Endothelial cell of umbilical vein (primary cell): ENCODE results near the gene TRAF7. TPM values are rescaled to one million over a fixed set of nuclear protein-coding genes. Genes with fewer than 3 reads are reported as not detected.

ENCODE experiments used
- BruUV-seq: library from RNA; stranded (reverse); fragments of 400-500 nt; replicated peaks from 2 replicates; lab custom pipeline; 2021; lab: Mats Ljungman, UMichigan
- CTCF ChIA-PET: fragments of 300-600, 350-600 bp; sonication (Branson Sonifier 250); formaldehyde crosslinking; loops from one replicate; lab custom pipeline; 2021; ENCODE audit warnings: antibody characterized with exemption, inconsistent platforms; lab: Charles Lee
- POLR2A ChIA-PET: fragments of 300-600, 350-600 bp; sonication (Branson Sonifier 250); formaldehyde crosslinking; loops from one replicate; lab custom pipeline; 2021; ENCODE audit warnings: antibody characterized with exemption, inconsistent platforms; lab: Charles Lee
- DNase-seq: peaks from one replicate; pipeline ENCODE4 v3.0.0-alpha.2; 2011; ENCODE audit warnings: low read depth, low spot score
- FAIRE-seq: peaks from 2 replicates; lab custom pipeline; 2011; peaks lifted over from hg19 to GRCh38; lab: Jason Lieb, UNC
- H2AFZ ChIP-seq: 2 replicates; pipeline ENCODE4 v1.6.0; 2012; ENCODE audit warnings: low read depth, low read length, control low read depth, inconsistent platforms
- H3K27ac ChIP-seq: 2 replicates; pipeline ENCODE4 v1.5.1; 2011; ENCODE audit warnings: low read depth, mild to moderate bottlenecking, control low read depth, low read length, moderate library complexity; ENCODE audit not compliant: insufficient read depth
- H3K27me3 ChIP-seq, 2 experiments: 2 replicates each; pipeline versions ENCODE4 v1.6.0 to v1.6.1; 2011; ENCODE audit warnings: low read length in 2 of 2, mixed read lengths in 1 of 2; ENCODE audit not compliant: control insufficient read depth in 2 of 2, insufficient read depth in 2 of 2
- H3K36me3 ChIP-seq, 2 experiments: 2 replicates in 1 of 2; 3 replicates in 1 of 2; pipeline ENCODE4 v1.5.1; 2011; ENCODE audit warnings: low read length in 2 of 2, mild to moderate bottlenecking in 1 of 2, moderate library complexity in 1 of 2; ENCODE audit not compliant: control insufficient read depth in 2 of 2, insufficient read depth in 2 of 2; ENCODE audit errors: extremely low read depth in 1 of 2
- H3K4me1 ChIP-seq: 3 replicates; pipeline ENCODE4 v1.5.1; 2011; ENCODE audit warnings: mild to moderate bottlenecking, low read length; ENCODE audit not compliant: control insufficient read depth, insufficient read depth; ENCODE audit errors: extremely low read depth
- H3K4me2 ChIP-seq: 2 replicates; pipeline ENCODE4 v1.6.1; 2011; ENCODE audit warnings: low read length, control low read depth, mixed read lengths; ENCODE audit not compliant: insufficient read depth
- H3K4me3 ChIP-seq, 3 experiments: fragments of 200-600 bp in 1 of 3; sonication (generic), shearing (Covaris generic) in 1 of 3; replicated peaks in 1 of 3; 2 replicates each; pipeline ENCODE4 v1.5.1; 2011 to 2016; ENCODE audit warnings: control low read depth in 3 of 3, low read length in 3 of 3, mild to moderate bottlenecking in 2 of 3, inconsistent platforms in 1 of 3, low read depth in 1 of 3, moderate library complexity in 1 of 3; ENCODE audit not compliant: insufficient read depth in 1 of 3
- H3K79me2 ChIP-seq: 2 replicates; pipeline ENCODE4 v1.6.0; 2012; ENCODE audit warnings: low read length, inconsistent platforms; ENCODE audit not compliant: control insufficient read depth, insufficient read depth
- H3K9ac ChIP-seq: replicated peaks from 2 replicates; pipeline ENCODE3; 2011; ENCODE audit warnings: low read length, control low read depth; ENCODE audit not compliant: insufficient read depth; ENCODE audit errors: extremely low read depth
- H3K9me1 ChIP-seq: replicated peaks from 3 replicates; pipeline ENCODE4 v1.6.0; 2011; ENCODE audit warnings: mild to moderate bottlenecking, low read length; ENCODE audit not compliant: control insufficient read depth, insufficient read depth; ENCODE audit errors: extremely low read depth
- H3K9me3 ChIP-seq: replicated peaks from 2 replicates; pipeline ENCODE4 v1.5.1; 2012; ENCODE audit warnings: low read length, inconsistent platforms; ENCODE audit not compliant: control insufficient read depth, insufficient read depth
- H4K20me1 ChIP-seq: replicated peaks from 2 replicates; pipeline ENCODE3; 2011; ENCODE audit warnings: mild to moderate bottlenecking, low read length; ENCODE audit not compliant: control insufficient read depth, insufficient read depth; ENCODE audit errors: extremely low read depth
- CTCF ChIP-seq, 2 donors: IDR thresholded peaks; 1 replicate in 1 of 2; 2 replicates in 1 of 2; pipeline ENCODE4 v1.5.1; 2011; ENCODE audit warnings: low read length in 2 of 2, mild to moderate bottlenecking in 2 of 2, moderate library complexity in 2 of 2, control low read depth in 1 of 2, inconsistent platforms in 1 of 2, low read depth in 1 of 2; ENCODE audit not compliant: insufficient read depth in 1 of 2; ENCODE audit errors: extremely low read depth in 1 of 2
- EZH2 ChIP-seq: IDR thresholded peaks from 2 replicates; pipeline ENCODE4 v1.6.1; 2012; ENCODE audit warnings: borderline replicate concordance, low read depth, mild to moderate bottlenecking, moderate library complexity, low read length, inconsistent platforms; ENCODE audit not compliant: severe bottlenecking
- FOS ChIP-seq: IDR thresholded peaks from 2 replicates; pipeline ENCODE4 v1.6.1; 2011; ENCODE audit warnings: mild to moderate bottlenecking, low read length, moderate library complexity, borderline replicate concordance; ENCODE audit not compliant: insufficient read depth
- GATA2 ChIP-seq: IDR thresholded peaks from 2 replicates; pipeline ENCODE4 v1.7.0; 2011; ENCODE audit warnings: low read depth, mild to moderate bottlenecking, moderate library complexity, mixed read lengths, low read length; ENCODE audit not compliant: insufficient read length, insufficient read depth
- JUN ChIP-seq: IDR thresholded peaks from 2 replicates; pipeline ENCODE4 v1.6.1; 2011; ENCODE audit warnings: borderline replicate concordance, low read depth; ENCODE audit not compliant: insufficient read length, insufficient read depth
- MYC ChIP-seq: IDR thresholded peaks from one replicate; pipeline ENCODE4 v1.6.1; 2011; ENCODE audit warnings: mild to moderate bottlenecking, low read depth, low read length
- POLR2A ChIP-seq: IDR thresholded peaks from 2 replicates; pipeline ENCODE4 v1.6.1; 2012; ENCODE audit warnings: low read depth, mild to moderate bottlenecking, control low read depth, low read length
- POLR2AphosphoS5 ChIP-seq: IDR thresholded peaks from 2 replicates; pipeline ENCODE4 v1.6.1; 2012; ENCODE audit warnings: low read depth, mild to moderate bottlenecking, control low read depth, low read length, moderate library complexity; ENCODE audit not compliant: insufficient read depth
- dilution Hi-C: fragments of 300-500 bp; cut with MboI; formaldehyde crosslinking; loops from one replicate; pipeline ENCODE4 v1.15.0; 2019; ENCODE audit warnings: low sequenced_read_pairs; ENCODE audit not compliant: extremely low pct_ligation_motif_present
- intact Hi-C: fragments of 100-400 bp; cut with micrococcal nuclease; formaldehyde crosslinking; loops from one replicate; pipeline ENCODE4 v1.10.0; 2022
- polyA plus RNA-seq, 4 experiments: library from polyadenylated mRNA; depleted of rRNA in 3 of 4; stranded (reverse) in 3 of 4; unstranded in 1 of 4; fragments of >200 nt; gene quantifications; 2 replicates each; pipeline versions ENCODE4 v1.2.1 to v1.2.3, GENCODE V29; 2011 to 2012; ENCODE audit warnings: missing spikeins in 1 of 4
- total RNA-seq: library from RNA; stranded (reverse); gene quantifications from 2 replicates; pipeline ENCODE4 v1.2.3, GENCODE V29; 2021
- TF ChIP-seq, protein P1 (sequence below): IDR thresholded peaks from 2 replicates; pipeline ENCODE4 v1.6.1; 2011; ENCODE audit not compliant: insufficient read depth, insufficient read length

The TRAF7 gene
- total and polyA plus RNA-seq, 2 donors (not counting 3 experiments of a cell fraction or from before 2014, with no cell fraction given), result 141 to 175 TPM

DNA sequence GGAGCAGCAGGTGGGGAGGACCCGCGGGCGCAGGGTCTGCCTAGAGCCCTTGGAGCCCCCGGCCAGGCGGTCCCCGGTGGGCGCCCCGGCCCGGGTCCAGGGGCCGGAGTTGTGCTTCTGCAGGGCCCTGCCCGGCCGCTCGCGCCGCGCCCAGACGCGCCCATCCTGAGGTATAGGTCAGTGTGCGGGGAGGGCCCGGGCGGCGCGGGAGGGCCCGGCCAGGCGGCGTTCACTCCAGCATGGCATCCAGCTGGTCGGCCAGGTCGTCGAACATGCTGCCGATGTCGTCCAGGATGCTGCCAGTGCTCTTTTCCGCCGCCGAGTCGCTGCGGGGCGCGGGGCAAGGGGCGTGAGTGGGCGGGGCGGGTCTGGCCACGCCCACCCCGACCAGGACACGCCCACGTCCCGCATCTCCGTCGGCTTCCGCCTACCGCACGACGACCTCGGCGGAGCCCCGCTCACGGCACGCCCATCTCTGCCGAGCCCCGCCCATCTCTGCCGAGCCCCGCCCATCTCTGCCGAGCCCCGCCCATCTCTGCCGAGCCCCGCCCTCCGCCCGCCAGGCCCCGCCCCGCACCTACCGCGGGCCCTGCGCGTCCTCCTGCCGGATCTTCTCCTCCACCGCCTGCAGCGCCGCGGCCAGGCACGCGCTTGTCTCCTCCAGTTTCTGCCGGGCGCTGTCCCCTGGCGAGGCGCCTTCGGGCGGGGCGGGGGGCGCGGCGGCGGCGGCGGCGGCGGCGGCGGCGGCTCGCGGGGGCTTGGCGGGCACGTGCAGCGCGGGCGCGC is 22.9 kb downstream of the TRAF7 start:
- Histone ChIP-seq H3K9me3 (no peaks in the 10 kb centered on the region), H3K79me2 (peaks cover 5% of the 10 kb centered on the region), H4K20me1 (no peaks in the 10 kb centered on the region), H3K4me3 (no peak overlapping the region), H3K36me3 (peaks cover 16 to 32% of the 10 kb centered on the region in 2 experiments), H3K9me1 (no peaks in the 10 kb centered on the region), H3K27ac (no peak overlapping the region), H3K27me3 (no peaks in the 10 kb centered on the region), H3K4me2 (no peak overlapping the region), H3K9ac (no peak overlapping the region), H2AFZ (no peak overlapping the region), H3K4me1 (no peaks in the 10 kb centered on the region)
- dilution Hi-C loops (no loop called here), intact Hi-C loops (no loop called here)
- TF ChIP-seq POLR2A, result peak; percentile 53
- no peak for TF ChIP-seq POLR2AphosphoS5
- DNase-seq (peak; percentile 44), FAIRE-seq (peak; percentile 75)
- POLR2A ChIA-PET, result interaction anchor here (1.1 kb wide), 1 partner anchor 23 kb away, joined by 3 read pairs; the partner anchor contains the start of gene TRAF7
- CTCF ChIA-PET, result no interaction called here
- BruUV-seq, result no TSS peak

DNA sequence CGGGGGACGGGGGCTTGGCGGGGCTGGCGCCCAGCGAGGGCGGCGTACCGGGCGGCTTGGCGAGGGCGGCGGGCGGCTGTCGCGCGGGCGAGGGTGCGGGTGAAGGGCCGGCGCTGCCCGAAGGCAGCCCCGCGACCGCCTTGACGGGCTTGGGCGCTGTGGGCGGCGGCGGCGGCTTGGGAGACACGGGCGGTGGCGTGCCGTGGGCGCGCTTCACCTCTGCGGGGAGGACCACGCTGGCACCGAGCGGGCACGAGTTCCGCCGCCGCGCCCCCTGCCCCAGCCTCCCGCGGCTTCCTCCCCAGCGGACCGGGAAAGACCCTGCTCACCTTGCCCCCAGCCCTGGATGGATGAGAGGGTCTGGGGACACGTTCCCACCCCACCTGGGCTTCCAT is 23.5 kb downstream of the TRAF7 start:
- Histone ChIP-seq H3K79me2 (peaks cover 1% of the 10 kb centered on the region), H4K20me1 (no peaks in the 10 kb centered on the region), H3K27ac (no peak overlapping the region), H3K9me3 (no peaks in the 10 kb centered on the region), H3K36me3 (peaks cover 16 to 27% of the 10 kb centered on the region in 2 experiments), H3K9me1 (no peaks in the 10 kb centered on the region), H3K4me3 (no peak overlapping the region), H3K4me1 (no peaks in the 10 kb centered on the region), H2AFZ (no peak overlapping the region), H3K27me3 (no peaks in the 10 kb centered on the region), H3K4me2 (no peak overlapping the region), H3K9ac (no peak overlapping the region)
- no peak for TF ChIP-seq FOS
- TF ChIP-seq POLR2A, result no peak
- no peak for TF ChIP-seq MYC
- no peak for TF ChIP-seq GATA2
- TF ChIP-seq JUN, result no peak
- TF ChIP-seq, protein P1, sequence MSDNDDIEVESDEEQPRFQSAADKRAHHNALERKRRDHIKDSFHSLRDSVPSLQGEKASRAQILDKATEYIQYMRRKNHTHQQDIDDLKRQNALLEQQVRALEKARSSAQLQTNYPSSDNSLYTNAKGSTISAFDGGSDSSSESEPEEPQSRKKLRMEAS, result no peak
- TF ChIP-seq CTCF (IDR thresholded peaks at IDR 0.05; ENCODE audit: extremely low read depth in 1 of 2, insufficient read depth in 1 of 2, low read depth in 1 of 2, low read length in 2 of 2), result no peak
- TF ChIP-seq POLR2AphosphoS5, result no peak
- TF ChIP-seq EZH2, result no peak
- DNase-seq, result no peak
- FAIRE-seq, result no peak
- ChIA-PET POLR2A (no interaction called here), CTCF (no interaction called here)
- intact Hi-C loops (no loop called here), dilution Hi-C loops (no loop called here)
- BruUV-seq, result no TSS peak
